ENCODE measurements around the gene ARHGEF25.

ARHGEF25 gene

DNA sequence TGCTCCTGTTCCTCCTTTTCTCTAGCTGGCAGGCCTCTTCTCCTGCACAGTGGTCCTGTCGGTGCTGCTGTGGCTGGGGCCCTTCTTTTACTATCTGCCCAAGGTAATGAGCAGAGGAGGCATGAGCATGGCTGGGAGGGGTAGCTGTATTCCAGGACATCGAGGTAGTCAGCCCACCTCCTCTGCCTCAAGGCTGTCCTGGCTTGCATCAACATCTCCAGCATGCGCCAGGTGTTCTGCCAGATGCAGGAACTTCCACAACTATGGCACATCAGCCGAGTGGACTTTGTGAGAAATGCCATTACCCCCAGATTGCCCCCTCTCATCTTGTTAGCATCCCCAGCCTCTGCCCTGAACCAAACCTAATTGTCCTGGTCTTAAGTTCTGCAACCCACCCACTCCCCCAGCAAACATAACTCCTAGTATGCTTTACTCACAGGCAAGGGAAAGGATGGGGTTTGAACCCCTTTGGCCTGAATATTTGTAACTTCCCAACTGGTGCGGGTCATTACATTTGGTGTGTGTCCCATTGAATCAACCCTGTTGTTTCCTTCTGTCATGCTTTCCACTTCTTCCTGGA lies 12.7 kb downstream of the ARHGEF25 start:
- TF ChIP-seq, protein P1, sequence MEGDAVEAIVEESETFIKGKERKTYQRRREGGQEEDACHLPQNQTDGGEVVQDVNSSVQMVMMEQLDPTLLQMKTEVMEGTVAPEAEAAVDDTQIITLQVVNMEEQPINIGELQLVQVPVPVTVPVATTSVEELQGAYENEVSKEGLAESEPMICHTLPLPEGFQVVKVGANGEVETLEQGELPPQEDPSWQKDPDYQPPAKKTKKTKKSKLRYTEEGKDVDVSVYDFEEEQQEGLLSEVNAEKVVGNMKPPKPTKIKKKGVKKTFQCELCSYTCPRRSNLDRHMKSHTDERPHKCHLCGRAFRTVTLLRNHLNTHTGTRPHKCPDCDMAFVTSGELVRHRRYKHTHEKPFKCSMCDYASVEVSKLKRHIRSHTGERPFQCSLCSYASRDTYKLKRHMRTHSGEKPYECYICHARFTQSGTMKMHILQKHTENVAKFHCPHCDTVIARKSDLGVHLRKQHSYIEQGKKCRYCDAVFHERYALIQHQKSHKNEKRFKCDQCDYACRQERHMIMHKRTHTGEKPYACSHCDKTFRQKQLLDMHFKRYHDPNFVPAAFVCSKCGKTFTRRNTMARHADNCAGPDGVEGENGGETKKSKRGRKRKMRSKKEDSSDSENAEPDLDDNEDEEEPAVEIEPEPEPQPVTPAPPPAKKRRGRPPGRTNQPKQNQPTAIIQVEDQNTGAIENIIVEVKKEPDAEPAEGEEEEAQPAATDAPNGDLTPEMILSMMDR (IDR thresholded peaks at IDR 0.05): no peak

DNA sequence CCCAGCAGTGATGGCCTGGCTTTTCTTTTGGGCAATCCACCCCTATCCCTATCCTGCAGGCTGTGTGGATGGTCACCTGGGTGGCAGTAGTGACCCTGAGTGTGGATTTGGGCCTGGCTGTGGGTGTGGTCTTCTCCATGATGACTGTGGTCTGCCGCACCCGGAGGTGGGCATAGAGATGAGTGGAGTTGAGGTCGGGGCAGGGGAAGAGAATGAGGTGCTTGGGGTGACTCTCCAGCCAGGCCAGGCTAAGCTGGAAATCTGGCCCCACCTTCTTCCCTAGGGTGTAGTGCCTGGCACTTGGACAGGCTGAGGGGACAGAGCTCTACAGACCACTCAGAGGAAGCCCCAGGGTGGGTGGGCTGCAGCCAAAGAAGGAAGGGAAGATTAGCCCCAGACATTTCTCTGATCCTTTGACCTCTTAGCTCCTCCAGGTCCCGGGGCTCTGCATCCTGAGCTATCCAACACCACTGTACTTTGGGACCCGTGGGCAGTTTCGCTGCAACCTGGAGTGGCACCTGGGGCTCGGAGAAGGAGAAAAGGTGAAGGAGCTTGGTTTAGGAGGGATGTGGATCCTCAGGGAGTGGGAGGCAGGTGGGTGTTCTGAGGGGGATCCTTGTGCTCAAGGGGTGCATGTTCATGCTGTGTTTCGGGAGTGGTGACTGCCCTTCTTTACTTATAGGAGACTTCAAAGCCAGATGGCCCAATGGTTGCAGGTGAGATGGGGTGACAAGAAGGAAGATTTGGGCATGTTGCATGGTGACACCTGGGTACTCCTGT lies 13.4 kb downstream of the ARHGEF25 start:
- TF ChIP-seq, protein P1 (IDR thresholded peaks at IDR 0.05): no peak

DNA sequence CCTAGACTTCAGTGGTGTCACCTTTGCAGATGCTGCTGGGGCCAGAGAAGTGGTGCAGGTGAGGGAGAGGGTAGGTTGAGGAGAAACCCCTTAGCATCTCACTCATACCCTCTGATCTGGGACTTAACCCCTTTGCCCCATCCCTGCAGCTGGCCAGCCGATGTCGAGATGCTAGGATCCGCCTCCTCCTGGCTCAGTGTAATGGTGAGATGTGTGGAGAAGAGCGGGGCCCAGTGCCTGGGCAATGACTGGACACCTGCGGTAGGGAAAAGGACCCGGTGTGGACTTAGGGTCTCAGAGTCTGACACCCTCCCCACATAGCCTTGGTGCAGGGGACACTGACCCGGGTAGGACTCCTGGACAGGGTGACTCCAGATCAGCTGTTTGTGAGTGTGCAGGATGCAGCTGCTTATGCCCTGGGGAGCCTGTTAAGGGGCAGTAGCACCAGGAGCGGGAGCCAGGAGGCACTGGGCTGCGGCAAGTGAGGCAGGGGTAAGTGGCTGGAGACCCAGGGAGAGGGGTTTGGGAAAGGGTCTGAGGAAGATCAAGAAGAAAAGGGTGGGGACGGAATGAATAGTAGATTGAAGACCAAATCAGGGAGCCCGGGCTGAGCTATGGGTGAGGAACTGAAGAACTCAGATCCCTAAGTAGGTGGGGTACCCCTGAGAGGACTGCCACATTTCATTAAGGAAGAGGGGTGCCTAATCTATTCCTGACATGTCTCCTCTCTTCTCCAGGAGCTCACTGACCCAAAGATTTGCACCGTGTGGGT lies 14.2 kb downstream of the ARHGEF25 start:
- TF ChIP-seq, protein P1 (IDR thresholded peaks at IDR 0.05): no peak

DNA sequence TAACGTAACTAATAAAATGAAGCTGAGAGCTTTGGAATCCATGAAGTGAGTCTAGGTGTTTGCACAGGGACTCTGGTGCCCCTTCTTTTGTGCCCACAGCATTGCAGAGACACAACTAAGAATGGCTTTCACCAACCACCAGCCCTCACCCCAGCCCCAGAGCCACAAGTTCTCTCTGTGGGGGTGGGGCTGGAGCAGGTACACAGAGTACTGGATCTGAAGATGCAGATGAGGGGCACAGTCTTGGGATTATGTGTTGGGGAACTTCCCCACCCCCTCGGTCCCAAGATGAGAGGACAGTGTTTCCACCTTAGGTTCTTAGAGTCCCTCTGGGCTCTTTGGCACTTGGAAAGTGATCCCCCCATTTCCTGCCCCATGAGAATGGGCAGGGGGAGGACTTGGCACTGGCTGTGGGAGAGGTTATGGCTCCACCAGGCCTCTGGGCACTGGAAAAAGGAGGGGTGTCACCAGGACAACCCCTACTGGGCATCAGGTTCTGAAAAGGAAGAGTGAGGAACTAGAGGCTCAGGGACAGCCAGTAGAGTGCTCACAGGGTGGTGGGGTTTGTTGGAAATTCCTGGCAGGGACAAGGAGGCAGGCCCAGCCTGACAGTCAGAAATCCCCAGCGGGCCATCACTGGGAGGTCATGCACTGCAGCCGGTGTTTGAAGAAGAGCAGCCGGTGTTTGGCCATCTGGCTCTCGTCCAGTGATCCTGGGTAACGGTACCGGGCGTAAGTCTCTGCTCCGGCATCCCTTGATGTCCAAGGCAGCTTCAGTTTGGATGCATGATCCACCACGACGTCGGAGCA lies 15.1 kb downstream of the ARHGEF25 start:
- TF ChIP-seq, protein P1 (IDR thresholded peaks at IDR 0.05): no peak

DNA sequence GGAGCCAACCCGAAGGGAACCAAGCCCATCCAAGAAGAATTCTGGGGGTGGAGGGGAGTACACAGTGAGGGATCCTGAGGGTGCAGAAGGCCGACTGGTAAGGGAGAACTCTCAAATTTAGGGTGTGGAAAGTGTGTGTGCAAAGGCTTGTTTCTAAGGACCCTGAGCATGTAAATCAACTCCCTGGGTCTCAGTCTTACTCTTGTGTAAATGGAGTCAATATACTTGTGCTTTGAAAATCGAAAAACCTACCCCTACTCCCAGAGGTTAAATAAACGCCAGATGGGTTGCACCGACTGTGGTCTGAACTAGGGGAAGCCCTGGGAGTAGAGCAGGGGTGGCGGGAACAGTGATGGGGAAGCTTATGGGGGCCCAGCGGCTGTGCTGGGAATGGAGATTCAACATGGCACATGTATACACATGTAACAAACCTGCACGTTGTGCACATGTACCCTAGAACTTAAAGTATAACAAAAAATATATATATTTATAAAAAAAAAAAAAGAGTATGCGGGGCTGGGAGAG lies 15.7 kb downstream of the ARHGEF25 start:
- TF ChIP-seq, protein P1 (IDR thresholded peaks at IDR 0.05): no peak

DNA sequence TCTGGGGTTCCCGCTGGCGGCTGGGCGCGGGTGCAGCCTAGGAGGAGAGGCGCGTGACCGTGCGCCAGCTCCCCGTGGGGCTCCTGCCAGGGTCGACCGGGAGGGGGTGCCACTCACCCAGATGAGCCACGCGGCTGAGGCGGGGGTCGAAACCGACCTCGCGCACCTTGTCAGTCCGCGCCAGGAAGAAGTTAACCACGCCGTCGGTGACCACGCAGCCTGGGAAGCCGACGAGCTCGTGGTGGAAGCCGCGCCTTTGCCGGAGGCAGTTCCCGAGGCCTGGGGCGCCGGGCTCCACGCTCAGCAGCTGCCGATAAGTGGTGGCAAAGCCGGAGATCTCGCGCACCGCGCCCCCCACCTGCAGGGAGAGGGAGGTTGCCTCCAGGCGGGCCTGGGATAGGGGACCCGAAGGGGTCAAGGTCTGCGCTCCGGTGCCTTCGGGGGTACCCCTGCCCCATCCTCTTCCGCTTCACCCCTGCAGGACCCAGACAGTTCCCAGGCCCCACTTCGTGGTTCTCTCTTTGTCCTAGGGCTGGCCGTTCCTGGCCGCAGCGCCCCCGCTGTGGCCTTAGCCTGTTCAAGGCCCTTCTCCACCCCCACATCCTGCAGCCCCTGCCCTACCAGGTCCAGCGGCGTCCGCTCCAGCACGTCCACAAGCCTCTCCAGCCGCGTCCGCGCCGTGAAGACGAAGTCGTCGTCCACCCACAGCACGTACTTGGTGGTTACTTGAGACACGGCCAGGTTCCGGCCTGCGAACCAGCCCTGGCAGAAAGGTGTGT lies 16.5 kb downstream of the ARHGEF25 start:
- TF ChIP-seq, protein P1 (IDR thresholded peaks at IDR 0.05): no peak
